Tibial nerve (tissue), 4 donors: ENCODE data around the gene ZIM2.

Experiments
- CTCF ChIP-seq, 5 experiments: fragments of 200-600 bp in 3 of 5; fragments of 450-650 bp in 2 of 5; sonication (generic) in 3 of 5; IDR thresholded peaks; one replicate each; pipeline ENCODE4 v1.5.1; 2016 to 2019; ENCODE audit warnings: antibody characterized with exemption in 5 of 5, mild to moderate bottlenecking in 3 of 5, moderate library complexity in 2 of 5
- EP300 ChIP-seq, 2 donors: sonication (generic); formaldehyde crosslinking; IDR thresholded peaks; one replicate each; pipeline ENCODE4 v1.6.1; 2017; ENCODE audit warnings: antibody characterized with exemption in 2 of 2, mild to moderate bottlenecking in 1 of 2
- POLR2A ChIP-seq, 2 donors: fragments of 450-650 bp; IDR thresholded peaks; one replicate each; pipeline ENCODE4 v1.6.1; 2017; ENCODE audit warnings: antibody characterized with exemption in 2 of 2, mild to moderate bottlenecking in 2 of 2, moderate library complexity in 2 of 2

- TF ChIP-seq CTCF (IDR thresholded peaks at IDR 0.05) (no peak), POLR2A (IDR thresholded peaks at IDR 0.05) (no peak), EP300 (IDR thresholded peaks at IDR 0.05) (no peak)
Measured at GRCh38 chr19:56829596-56829995, 10.9 kb downstream of the ZIM2 start.
